Measurements from ENCODE around the gene GNG2.

GNG2 gene

DNA sequence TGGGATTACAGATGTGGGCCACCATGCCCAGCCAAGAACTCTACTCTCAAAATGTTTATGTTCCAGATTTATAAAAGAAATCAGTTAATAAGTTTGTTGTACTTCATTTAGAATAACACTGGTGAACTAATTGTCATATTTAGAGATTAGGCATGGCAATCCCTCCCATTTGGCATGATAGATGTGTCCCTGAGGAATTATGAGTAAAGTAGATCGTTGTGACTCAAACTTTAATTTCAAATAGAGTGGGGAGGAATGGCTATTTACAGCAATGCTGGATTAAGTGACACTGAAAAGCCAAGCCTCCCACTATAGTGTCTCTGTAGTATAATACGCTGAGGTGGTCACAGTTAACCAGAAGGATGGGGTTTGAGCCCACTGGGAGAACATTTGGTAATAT is 89.6 kb downstream of the GNG2 start:
- DNase-seq = no peak

DNA sequence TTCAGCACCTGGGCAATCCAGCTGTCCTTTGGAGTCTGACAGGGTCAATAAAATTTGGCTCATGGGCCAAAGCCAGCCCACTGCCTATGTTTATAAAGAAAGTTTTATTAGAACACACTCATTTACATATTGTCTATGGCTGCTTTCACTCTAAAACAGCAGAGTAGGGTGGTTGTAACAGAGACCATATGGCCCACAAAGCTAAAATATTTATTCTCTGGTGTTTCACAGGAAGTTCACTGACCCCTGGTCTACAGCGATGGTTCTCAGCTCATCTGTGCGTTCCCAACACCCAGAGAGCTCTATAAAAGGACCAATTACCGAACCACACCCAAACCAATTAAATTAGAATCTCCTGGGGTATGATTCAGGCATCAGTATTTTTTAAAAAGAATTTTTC is 91.2 kb downstream of the GNG2 start:
- DNase-seq = no peak

DNA sequence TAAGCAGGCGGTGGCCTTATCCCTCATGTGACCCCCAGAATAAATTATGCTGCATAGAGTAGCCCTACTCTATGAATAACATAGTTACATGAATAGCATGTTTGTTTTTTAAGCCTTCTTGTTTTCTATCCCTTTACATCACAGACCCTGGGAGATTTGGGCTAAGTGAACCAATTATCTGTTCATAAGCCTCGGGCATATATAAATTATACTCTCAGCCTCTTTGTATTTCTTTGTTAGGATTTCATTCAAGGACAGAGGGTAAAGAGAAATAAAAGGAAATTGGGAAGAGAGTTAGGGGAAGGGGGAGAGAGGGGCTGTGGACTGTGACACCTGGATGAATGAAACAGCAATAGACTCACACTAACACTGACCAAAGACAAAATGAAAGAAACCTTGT is 93.6 kb downstream of the GNG2 start:
- DNase-seq = no peak

DNA sequence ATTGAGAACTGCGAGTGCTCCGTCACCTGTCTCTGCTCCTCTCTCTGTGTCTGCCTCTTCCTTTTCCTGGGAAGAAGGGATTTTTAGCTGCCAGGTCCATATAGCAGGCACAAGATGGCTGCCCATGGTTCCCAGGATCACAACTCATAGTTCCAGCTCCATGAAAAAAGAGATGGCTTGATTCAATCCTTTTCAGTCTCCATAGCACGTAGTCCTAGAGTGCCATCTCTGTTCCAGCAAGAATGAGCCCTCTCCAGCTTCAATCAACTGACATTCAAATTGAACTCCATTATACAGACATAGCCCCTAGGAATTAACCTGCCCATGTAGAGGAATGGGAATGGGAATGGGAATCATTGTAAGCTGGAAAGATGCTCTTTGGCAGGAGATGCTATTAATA is 94.2 kb downstream of the GNG2 start:
- DNase-seq = no peak

DNA sequence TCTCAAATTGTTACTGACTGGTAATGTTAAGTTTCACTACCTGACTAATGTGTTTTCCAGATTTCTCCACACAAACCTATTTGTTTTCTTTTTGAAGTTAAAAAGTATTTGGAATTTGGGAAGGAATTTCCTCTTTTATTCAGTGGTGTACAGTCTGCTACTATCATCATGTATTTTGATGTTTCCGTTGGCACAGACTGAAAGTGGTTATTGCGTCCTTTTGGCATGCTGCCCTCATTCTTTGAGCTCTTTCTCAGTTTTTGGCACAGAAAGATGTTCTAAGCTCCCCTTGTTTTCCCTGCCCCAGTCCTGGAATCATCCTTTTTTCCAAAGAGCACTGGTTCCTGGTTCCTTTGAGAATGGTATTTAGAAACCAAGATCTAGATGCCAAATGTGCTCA is 97.5 kb downstream of the GNG2 start:
- DNase-seq = no peak

DNA sequence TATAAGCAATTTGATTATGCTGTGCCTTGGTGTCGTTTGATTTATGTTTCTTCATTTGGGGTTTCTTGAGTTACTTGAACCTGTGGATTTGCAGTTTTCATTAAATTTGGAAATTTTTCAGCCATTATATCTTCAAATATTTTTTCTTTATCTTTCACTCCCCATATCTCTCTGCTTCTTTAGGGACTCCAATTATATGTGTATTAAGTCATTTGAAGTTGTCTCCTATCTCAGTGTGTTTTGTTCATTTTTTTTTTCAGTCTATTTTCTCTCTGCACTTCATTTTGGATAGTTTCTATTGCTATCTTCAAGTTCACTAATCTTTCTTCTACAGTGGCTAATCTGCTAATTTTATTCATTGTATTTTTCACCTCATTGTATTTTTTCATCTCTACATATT is 99.5 kb downstream of the GNG2 start:
- no peak for DNase-seq

DNA sequence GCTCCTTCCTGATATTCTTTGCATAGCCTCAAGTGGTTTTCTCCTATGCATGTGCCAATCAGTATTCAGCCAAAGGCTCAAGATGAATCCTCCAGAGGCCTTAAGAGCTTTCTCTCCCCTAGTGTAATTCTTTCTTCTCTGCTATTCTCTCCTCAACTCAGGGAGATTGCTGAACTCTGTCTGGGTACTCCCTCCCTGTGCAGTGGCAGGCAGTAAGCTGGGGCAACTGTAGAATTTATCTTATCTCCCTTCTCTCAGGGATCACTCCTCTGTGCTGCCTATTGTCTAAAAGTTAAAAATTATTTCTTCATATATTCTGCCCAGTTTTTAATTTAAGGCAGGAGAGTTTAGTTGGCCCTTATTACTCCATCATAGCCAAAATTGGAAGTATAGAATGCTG is 100.5 kb downstream of the GNG2 start:
- no peak for DNase-seq

DNA sequence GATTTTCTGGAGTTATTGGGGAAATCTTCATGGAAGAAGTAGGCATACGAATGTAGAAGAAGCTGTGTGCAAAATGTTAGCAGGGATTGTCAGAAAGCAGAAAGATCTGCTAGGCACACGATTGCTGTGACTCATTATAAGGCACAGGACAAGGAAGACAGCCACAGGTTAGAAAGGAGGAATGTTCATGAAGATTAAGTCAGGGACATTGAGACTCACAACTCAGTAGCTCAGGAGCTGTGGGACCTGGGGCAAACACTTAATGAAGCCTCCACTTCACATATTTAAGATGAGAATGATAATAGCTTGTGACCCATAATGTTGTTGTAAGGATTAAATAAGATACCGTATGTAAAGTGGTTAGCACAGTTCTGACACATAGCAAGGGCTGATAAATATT is 102.3 kb downstream of the GNG2 start:
- DNase-seq = no peak

DNA sequence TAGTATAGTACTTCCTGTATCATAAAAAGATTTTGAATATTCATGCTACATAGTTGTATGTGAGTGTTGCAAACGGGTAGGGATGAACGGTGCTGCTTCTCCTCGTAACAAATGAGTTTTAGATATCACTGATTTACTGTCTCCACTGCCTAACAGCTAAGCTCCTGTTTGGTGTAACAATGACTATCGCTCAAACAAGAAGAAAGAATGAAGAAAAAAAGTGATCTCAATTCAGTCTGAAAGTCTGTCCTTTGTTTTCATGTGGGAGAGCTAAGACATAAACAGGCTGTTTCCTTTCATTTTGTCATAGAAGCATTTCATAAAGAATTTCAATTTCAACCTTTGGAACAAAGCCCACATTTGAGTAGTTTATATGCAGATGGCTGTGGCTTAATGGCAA is 102.9 kb downstream of the GNG2 start:
- DNase-seq = no peak

DNA sequence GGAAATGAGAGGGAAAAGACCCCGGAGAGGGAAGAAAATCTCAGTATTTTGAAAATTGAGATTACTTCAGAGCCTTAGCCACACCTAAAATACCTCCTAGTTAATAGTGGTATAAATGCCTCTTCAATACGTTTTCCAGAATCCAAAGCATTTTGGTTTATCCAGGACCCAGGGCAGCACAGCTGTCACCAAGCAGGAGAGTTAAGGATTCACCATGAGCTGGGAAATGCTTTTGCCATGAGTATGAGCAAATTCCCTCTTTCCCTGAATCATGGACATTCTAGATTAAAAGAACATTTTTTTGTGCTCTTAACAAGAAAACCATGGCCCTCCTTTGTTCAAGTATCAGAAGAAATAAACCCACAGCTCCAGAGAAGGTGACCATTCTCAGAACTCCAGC is 107.1 kb downstream of the GNG2 start:
- no peak for DNase-seq

DNA sequence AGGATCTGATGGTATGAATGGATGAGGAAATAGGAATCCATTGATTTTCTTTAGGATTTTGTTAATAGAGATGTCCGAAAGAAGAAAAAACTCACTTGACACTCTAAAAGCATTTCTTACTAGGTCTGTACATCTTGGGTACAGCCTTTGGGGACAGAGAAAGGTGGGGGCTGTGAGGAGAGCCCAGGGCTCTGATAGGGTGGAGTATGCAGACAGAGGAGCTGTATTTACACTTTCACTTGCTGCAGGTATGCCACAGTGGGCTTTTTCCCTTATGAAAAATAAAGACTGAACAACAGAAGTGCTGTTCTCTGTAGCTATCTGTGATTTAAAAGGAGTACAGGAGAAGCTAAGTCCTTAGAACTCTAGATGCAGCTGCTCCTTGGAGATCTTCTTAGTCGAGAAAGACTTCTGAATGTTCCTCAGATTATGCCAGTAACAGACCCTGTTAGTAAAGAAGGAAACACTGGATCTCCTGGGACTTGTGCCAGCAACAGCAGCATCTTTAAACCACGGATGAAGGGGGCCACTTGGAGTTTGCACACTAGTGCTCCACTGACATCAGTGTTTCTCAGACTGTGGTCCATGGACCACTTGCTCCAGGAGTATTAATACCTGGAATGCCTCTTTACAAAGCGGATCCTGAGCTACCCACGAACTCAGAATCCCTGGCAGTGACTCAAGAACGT is 109.6 kb downstream of the GNG2 start:
- DNase-seq = no peak

DNA sequence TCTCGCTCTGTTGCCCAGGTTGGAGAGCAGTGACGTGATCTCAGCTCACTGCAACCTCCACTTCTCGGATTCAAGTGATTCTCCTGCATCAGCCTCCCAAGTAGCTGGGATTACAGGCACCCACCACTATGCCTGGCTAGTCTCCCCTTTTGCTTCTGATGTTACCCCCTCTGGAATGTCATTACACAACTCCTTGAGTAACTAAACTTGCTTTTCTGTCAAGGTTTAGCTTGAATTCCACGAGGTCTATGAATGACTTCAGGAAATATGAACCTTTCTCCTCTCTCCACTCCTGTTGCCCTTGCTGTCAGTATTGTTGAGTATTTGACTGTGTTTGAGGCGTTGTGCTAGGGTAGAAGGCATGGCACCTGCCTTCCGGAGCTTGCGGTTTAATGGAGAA is 112.2 kb downstream of the GNG2 start:
- DNase-seq = no peak

DNA sequence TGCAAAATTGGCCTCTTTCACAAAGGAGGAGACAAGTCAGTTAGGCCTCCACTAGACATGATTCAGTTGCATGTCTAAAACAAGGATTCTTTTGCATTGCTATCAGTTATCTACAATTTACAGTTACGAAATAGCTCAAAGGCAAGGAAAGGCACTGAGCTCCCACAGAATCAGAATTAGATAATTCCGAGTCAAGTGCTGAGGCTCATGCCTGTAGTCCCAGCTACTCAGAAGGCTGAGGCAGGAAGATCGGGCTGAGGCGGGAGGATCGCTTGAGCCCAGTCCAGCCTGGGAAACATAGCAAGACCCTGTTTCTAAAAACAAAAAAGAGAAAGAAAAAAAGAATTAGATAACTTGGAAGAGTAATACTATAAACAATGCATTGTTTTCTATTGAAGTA is 116.7 kb downstream of the GNG2 start:
- DNase-seq = no peak

DNA sequence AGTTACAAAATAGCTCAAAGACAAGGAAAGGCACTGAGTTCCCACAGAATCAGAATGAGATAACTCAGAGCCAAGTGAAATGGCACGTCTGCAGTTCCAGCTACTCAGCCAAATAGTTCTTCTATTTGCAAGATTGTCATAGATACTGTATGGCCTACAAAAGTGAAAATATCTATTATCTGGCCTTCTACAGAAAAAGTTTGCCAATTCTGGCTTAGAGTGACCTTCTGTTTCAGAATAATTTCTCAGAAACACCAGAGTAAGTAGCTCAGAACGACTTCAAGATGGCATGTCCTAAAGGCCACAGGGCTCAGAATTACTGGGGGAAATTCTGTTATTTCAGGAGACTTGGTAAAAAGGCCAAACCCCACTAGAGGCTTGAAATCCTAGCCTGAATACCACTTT is 118.3 kb downstream of the GNG2 start:
- no peak for DNase-seq

DNA sequence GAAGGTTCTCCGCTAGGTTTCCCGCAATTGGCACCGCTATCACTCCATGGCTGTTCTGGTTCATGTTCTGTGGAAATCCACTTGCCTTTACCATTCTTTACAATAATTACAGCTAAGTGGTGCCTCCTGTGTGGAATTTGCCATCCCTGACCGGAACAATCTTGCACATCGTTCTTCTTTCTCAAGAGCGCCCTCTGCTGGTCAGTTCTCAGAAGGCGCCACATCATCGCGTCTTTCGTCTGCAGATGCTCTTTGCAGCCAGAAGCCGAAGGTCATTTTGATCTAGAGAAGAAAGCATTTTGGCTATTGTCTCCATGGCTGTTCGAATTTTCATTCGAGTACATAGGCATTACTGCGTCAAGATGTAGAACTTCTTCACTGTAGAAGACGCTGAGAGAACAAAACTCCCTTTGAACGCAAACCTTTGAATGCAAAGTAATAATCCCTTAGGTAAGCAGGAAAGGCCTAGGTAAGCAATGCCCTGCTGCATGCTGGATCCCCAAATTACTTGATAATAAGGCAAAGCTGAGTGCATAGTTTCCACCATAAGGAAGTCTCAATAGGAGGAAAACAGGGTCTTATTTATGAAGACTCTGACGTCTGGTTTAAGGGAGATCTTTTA is 118.8 kb downstream of the GNG2 start:
- peak; percentile 51 for DNase-seq

DNA sequence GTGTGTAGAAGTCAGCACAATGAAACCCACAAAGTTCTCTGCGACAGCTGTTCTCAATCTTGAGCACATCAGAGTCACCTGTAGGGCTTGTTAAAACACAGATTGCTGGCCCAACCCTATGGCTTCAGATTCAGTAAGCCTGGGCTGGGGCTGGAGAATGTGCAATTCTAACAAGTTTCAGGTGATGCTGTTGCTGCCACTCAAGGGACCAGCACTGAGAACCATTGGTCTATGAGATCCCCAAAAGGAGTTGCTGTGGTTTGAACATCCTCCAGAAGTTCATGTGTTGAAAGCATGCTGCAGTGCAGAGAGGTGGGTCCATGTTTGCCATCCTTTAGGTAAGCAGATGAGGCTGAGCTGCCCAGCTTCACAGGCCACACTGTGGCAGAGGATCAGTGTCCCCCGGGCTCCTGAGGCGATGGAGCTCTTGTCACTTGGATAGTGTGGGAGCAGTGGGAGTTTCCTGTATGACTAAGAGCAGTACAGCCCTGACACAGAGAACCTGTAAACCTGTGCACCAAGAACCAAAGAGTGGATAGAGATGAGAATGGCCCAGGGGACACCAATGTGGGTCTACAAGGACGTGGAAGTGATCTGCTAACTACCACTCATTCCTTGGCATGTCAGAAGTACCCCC is 120.9 kb downstream of the GNG2 start:
- no peak for DNase-seq

DNA sequence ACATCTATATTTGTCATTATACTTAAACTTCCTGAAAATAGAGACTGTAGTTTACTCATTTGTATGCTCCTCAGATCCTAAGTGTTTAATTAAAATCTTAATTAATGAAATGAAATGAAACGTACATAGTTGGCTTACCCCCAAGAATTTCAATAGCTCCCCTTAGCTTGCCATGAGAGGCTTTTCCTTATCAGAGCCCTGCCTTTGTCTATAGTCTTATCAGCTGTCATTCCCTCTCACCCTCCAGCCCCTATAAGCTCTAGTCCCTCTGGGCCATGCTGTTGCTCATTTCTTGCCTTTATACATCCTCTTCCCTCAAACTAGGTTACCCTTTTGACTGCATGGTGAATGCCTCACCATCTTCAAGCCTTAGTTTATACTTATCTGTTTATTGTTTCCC is 127.8 kb downstream of the GNG2 start:
- no peak for DNase-seq

DNA sequence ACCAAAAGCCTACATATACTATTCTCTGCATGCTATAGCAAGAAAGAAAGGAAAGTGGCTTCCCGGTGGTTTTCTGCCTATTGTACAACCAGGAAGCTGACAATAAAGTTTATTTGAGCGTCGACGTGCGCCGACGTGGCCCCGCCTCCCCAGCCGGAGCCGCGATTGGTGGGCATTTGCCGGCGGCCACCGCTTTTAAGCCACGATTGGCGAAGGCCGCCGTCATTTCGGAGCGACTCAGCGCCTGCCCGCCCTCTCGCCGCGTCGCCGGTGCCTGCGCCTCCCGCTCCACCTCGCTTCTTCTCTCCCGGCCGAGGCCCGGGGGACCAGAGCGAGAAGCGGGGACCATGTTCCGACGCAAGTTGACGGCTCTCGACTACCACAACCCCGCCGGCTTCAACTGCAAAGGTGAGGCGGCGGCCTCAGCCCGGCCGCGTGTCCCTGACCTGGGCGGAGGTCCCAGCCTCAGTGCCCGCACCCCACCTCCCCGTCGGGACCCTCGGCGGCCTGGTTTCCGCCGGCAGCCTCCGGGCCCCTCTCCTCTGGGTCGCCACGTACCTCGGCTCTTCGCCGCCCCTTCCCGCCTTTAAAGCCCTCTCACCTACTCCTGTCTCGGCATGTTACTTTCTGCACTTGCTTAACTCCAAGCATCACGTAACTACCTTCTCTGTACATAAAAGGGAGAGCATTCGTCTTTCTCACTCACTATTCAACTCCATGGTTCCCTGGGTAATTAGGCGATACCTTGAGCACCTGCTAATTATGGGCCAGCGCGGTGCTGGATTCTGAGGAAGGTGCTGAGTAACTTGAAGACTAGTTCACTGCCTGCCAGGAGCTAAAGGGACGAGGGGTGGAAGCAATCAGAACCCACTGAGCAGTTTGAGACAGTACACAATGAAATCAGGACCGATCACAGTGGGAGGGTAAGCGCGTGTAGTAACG is 129.2 kb downstream of the GNG2 start, which contains the start of gene RTRAF:
RTRAF (plus strand) TSS at position 254 of the 942 bp plus-strand sequence; CDS start at position 348, 94 bp downstream.
- DNase-seq = peak; percentile 98

DNA sequence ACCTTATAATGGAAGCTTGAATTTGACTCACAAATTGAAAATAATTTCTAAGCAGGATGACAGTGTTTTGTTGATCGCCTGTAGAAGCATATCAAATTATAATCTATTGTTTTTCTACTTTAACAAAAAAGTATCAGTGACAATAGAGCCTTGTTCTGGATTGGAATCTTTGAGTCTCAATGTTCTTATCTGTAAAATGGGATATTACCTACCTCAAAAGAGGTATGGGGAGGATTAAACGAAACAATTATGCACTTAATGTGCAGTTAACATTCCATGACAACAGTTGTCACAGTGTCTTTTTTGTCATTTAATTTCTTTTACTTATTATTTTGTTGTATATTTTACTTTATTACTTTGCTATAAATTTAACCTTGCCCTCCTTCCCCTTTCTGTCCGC is 130.1 kb downstream of the GNG2 start:
- no peak for DNase-seq

DNA sequence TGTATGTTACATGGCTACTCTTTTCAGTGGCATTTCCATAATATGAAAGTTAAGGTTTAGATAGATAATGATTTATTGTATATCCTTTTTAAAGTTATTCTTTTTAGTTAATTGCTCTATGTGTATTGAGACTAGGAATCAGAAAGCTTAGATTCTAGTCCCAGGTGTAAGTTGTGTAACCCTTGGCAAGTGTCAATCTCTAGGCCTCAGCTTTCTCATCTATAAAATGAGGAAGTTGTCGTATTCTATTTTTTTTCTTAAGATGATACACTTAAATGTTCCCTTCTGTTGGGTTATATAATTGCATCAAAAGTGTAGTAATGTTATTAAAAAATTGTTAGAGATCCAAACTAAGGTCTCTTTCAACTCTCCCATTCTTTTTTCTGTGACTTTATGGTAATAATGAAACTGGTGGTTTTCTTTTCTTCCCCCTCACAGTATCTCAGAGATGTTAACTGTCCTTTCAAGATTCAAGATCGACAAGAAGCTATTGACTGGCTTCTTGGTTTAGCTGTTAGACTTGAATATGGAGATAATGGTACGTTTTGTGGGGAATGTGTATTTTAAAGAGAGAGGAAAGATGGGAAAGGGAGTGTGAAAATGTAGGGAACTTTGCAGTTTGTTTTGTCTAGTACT is 133.0 kb downstream of the GNG2 start:
- DNase-seq = no peak

DNA sequence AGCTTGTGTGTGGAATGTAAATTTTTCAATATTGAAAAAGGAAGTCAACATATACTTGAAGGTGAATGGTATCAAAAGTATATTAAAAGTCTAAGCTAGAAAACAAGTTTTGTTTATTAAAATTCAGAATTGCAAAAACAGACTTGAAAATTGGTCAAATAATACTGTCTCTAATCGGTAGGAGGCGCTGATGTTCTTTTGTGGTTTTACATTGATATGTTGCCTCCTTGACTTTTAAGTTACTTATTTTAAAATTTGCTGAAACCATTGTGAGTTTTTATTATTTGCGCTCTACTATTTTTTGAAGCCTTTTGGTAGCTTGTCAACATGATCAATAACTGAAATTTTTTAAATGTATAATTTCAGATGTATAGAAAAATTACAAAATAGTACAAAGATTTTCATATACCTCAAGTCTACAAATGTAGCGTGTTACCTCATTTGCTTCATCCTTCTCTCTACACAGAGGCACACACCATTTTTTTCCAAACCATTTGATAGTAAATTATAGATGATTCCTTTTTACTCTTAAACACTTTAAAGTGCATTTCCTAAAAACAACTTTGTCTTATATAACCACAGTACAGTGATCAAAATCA is 135.8 kb downstream of the GNG2 start:
- DNase-seq = no peak

DNA sequence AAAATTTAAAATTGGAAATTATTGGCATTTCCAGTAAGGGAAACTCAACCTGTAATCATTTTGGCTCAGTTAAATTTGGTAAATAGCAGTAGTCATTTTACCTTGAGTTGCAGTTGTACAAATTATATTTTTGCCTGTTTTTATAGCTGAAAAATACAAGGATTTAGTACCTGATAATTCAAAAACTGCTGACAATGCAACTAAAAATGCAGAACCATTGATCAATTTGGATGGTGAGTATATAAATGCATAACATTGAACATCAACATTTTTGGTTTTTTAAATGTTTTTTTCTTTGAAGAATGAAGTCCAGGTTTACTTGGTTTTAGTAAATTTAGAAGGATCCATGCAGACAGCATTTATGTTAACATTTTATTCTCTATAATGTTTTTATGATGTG is 137.9 kb downstream of the GNG2 start:
- no peak for DNase-seq
